RCC 7860 (cell line): Measurements from ENCODE around the gene PXYLP1.
"Not testable (repeated sequence)": the region's sequence is repeated elsewhere in the genome, so short reads cannot be mapped to it uniquely, and the experiment has no call there.

Experiments used
- DNase-seq: peaks from one replicate; pipeline ENCODE4 v3.0.0-alpha.2; 2015; ENCODE audit warnings: low spot score
- FAIRE-seq: peaks from 2 replicates; lab custom pipeline; 2012; peaks lifted over from hg19 to GRCh38; lab: Jason Lieb, UNC

Gene PXYLP1

DNA sequence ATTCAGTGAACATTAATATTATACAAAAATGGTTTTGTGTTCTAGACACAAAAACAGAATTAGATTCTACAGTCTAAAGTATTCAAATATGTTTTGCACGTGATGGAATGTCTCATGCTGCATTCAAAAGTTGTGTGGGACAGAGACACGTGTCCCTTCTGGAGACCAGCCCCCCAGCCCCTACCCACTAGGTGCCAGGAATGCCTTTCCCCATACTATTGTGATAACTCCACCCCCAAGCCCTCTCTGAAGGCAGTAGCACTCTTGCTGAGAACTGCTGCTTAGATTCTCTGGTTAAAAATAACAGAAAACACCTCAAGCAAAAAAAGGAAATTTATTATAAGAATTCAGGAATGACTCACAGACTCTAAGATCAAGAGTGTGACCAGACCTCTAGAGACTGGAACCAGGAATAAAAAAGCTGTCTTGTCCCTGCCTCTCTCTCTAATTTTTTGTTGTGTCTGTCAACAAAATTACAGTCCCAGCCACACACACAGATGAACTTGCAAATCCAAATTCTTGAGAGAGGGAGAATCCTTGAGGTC lies 57.7 kb downstream of the PXYLP1 start:
- FAIRE-seq: no peak

DNA sequence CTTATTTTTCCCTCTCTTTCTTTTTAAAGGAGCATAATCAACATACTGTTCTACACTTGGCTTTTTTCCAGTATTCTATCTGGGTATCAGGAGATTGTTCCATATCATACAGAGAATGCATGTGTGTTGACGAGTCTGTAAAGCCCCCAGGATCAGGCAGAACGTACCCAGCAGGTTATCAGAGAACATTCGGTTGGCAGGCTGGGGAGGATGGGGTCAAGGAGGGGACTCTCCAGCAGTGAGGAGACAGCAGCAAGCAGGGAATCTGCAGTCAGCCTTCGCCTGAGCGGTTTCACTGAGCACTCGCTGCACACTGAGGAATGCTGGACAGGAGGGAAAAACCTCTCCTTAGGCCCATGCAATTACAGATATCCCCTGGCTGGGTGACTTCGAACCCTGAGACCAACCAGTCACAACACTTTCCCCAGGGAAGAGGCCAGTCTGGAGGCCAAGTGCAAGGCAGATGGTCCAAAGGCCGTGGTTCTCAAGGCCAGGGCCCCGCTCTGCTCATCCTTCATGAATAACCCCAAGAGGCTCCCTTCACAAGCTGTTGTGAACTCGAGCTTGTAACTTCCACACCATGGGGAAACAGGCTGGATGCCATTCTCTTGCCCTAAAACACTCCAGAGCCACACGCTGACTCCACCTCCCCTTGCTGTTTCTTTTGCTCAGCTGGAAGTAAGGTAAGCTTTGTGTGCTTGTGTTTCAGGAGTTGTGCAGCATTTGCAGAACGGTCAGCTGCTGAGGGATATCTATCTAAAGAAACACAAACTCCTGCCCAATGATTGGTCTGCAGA lies 60.1 kb downstream of the PXYLP1 start:
- DNase-seq: no peak
- FAIRE-seq: no peak

More for the DNA sequence above, 57.7 kb downstream of the PXYLP1 start:
- DNase-seq: no peak

DNA sequence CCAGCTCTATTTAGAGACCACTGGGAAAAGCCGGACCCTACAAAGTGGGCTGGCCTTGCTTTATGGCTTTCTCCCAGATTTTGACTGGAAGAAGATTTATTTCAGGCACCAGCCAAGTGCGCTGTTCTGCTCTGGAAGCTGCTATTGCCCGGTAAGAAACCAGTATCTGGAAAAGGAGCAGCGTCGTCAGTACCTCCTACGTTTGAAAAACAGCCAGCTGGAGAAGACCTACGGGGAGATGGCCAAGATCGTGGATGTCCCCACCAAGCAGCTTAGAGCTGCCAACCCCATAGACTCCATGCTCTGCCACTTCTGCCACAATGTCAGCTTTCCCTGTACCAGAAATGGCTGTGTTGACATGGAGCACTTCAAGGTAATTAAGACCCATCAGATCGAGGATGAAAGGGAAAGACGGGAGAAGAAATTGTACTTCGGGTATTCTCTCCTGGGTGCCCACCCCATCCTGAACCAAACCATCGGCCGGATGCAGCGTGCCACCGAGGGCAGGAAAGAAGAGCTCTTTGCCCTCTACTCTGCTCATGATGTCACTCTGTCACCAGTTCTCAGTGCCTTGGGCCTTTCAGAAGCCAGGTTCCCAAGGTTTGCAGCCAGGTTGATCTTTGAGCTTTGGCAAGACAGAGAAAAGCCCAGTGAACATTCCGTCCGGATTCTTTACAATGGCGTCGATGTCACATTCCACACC lies 60.9 kb downstream of the PXYLP1 start:
- DNase-seq (no peak), FAIRE-seq (no peak)

- no peak for DNase-seq
- peak; percentile 42 for FAIRE-seq
Measured at GRCh38 chr3:141294301-141294700, 62.7 kb downstream of the PXYLP1 start.

DNA sequence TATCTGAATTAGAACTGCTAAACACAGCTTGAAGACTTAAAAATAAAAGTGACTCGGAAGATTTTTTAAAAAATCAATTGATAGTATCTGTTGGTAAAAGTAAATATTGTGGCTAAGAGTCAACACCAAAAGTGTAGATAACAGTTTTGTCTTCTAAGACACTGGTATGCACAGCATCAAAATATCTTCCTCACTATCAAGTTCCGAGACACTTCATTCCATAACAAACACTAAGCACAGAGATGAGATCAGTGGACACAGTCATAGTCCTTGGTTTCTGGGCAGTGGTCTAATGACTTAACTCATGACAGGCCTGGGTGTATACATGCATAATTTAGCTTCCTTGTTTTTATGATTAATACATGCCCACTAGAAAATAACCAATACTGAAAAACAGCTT lies 63.2 kb downstream of the PXYLP1 start:
- DNase-seq (peak; percentile 65), FAIRE-seq (peak; percentile 39)

DNA sequence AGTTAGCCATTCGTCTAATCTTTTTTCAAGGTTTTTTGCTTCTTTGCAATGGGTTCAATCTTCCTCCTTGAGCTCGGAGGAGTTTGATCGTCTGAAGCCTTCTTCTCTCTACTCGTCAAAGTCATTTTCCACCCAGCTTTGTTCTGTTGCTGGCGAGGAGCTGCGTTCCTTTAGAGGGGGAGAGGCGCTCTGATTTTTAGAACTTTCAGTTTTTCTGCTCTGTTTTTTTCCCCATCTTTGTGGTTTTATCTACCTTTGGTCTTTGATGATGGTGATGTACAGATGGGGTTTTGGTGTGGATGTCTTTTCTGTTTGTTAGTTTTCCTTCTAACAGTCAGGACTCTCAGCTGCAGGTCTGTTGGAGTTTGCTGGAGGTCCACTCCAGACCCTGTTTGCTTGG lies 68.8 kb downstream of the PXYLP1 start:
- not testable (repeated sequence) for DNase-seq

DNA sequence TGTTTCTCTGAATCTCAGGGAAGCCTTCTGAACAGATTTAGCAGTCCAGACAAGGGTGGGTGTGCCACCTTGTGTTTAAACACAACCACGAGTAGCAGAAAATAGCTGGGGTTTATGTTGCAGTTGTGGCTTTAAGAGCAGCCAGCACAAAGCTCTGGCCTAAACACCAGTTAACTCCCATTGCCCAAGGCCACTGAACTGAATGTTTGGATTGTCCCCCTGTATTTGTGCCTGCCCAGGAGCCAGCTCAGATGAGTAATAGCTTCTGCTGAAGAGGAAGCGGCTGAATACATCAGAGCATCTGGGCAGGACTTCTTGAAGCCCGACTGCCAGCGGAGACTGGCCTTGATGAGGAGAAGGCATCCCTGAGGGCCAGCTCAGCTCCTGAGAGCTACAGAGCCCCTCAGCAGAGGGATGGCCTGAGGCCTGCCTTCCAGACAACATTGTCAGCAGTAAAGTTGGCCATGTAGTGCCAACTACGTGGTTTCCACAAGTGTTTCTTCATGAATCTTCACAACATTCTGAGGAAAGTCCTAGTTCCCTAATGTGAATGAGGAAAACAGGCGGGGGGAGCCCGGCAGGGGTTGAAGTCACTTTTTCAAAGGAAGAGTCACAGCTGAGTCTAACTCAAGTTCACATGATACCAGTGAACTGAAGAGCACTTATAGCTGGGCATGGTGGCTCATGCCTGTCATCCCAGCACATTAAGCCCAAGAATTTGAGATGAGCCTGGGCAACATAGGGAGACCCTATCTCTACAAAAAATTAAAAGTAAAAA lies 70.9 kb downstream of the PXYLP1 start:
- DNase-seq (no peak), FAIRE-seq (no peak)

More for the DNA sequence above, 68.8 kb downstream of the PXYLP1 start:
- not testable (repeated sequence) for FAIRE-seq

DNA sequence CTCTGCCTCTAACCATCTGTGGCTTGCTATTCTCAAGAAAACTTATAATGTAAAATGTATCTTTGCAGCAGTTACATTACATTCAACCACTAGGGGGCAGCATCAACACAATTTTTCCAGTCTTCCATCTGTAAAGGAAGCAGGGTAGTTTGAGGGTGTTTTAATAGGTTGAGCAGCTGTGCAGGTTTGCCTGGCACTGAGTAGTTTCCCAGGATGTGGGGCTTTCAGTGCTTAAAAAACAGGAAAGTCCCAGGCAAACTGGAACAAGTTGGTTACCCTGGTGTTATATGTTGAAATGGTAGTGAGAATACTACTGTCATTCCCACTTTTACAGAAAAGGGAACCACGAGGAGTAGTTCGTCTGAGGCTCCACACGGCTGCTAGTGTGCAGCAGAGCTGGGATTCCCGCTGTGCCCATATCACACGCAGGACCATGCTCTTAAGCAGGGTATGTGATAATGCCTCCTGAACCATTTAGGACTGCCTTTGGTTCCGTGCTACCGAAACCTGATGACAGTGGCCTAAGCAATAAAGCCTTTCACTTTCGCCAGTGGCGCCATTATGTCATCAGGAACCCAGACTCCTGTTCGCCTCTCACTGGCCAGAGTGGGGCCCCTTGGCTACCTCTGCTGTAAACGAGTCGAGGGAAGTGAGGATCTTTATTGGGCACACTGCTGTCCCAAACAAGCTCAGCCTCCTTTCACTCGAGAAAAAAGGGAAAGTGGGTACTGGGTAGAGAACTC lies 72.0 kb downstream of the PXYLP1 start:
- FAIRE-seq (peak; percentile 72), DNase-seq (peak; percentile 67)

DNA sequence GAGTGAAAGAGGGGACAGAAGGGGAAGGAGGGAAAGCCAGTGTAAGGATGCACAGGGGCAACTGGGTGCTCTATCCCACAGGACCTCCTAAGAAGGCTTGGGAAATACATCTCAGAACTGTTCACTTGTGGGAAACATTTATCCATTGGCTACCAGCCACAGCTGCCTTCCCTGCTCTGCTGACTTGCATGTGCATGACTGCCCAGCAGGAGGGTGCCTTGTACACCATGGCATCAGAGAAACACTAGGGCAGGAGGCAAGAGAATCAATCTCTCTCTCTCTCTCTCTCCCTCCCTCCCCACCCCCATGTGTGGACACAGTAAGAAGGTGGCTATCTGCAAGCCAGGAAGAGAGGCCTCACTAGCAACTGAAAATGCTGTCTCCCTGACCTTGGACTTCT lies 73.8 kb downstream of the PXYLP1 start:
- no peak for FAIRE-seq
- DNase-seq: peak; percentile 42

- DNase-seq (no peak), FAIRE-seq (no peak)
Measured at GRCh38 chr3:141306276-141306675, 74.7 kb downstream of the PXYLP1 start.

GRCh38 chr3:141306922-141307321 lies 75.3 kb downstream of the PXYLP1 start:
- FAIRE-seq: no peak
- DNase-seq: no peak

DNA sequence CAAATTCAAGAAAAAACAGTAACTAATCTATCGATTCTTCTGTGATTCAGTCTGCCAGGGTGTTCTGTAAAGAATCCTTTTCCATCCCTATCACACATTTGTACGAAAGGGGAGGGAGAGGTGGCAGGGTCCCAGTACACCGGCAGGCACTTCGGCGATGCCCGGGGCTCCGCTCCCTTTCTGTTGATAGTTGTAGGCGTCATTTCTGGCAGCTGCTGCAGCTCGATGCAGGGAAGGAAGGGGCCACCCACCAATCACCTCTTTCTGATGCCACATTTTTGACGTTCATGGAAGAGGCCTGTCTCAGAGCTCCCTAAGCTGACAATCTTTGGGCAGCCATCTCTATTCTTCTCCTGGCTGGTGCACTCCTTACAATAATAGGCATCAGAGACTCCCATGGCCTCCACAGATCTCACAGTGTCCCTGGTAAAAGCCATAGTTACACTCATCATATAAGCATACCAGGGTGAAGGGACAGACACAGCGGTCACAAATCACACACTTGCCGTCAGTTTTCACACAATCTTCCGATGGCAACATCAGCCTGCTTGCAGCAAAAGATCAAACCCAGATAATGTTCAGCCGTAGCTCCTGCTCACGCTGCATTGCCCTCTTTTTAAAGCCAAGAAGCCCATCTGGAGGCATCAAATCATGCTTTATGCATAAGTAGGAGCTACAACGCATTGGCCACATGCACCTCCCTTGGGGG lies 75.9 kb downstream of the PXYLP1 start:
- no peak for FAIRE-seq
- DNase-seq: no peak

DNA sequence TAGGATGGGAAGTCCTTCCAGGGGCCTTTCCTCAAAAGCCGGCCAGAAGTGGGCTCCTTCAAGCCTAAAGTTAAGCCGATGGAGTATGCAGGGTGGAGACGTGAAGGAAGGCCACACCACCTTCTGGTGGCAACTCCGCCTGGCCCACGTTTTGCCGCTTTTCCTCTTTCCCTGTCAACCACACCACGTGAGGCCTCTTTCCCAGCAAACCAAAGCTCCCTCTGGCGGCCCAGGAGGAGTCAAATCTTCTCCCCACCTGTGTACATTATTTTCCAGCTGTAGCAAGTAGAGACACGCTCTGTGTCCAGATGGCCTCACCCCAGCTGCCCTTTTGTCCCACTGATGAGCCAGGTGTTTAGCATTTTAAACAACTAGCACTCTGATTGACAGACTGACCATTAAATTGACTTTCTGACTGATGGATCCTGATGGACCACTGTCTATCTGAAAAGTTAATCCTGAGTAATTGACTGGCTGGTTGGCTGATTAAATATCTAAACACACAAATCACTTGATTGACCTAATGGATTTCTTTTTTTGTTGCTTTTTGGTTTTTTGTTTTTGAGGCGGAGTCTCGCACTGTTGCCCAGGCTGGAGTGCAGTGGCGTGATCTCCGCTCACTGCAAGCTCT lies 77.1 kb downstream of the PXYLP1 start:
- FAIRE-seq (no peak), DNase-seq (peak; percentile 42)

DNA sequence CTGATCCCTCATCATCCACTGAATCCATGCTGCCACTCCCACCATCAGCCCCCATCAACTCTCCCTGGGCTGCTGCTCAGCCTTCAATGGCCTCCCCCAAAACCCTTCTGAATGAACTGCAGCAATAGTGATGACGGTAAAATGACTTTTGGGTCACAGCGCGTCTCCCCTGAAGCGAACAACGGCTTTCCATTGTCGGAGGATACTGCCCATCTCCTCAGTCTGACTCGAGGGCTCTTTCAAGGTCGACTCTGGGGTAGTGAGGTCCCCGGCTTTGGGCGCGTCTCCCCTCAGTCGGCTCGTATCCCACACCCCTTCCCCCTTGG lies 79.5 kb downstream of the PXYLP1 start:
- no peak for DNase-seq
- FAIRE-seq: no peak

DNA sequence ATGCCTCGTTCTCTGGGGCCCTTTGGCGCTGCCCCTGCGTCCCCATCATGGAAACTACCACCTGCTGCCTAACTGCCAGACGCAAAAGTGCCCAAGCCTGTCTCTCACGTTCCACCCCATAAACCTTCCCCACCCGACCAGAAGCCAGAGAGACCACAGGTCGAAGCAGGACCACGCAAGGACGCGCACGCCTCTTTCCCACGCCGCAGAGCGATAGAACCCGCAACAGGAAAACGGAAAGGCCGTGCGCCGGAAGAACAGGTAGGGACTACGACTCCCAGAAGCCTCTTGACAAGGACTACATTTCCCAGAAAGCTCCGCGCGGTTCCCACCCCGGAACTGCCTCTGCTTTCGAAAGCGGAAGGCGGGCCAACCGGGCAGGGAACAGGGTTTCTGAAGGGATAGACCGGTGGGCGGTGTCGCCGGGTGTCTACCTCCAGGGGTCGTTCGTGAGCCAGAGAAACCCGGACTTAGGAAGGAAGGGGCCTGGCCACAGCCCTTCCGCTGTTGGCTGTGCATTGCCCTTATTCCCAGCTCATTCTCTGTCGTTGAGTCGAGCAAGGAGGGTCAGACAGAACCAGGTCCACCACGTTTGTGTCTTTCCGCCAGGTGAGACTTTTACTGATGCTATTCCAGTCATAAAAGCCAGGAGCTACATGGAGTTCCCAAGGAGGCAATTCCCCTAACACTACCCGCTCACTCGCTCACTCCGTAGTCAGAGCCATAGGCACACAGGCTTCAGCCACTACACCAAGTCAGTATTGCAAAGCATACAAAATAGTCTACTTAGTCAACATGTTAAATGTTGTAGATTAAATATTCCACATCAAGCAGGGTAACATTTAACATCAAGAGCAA lies 80.1 kb downstream of the PXYLP1 start:
- DNase-seq (peak; percentile 97), FAIRE-seq (peak; percentile 84)

DNA sequence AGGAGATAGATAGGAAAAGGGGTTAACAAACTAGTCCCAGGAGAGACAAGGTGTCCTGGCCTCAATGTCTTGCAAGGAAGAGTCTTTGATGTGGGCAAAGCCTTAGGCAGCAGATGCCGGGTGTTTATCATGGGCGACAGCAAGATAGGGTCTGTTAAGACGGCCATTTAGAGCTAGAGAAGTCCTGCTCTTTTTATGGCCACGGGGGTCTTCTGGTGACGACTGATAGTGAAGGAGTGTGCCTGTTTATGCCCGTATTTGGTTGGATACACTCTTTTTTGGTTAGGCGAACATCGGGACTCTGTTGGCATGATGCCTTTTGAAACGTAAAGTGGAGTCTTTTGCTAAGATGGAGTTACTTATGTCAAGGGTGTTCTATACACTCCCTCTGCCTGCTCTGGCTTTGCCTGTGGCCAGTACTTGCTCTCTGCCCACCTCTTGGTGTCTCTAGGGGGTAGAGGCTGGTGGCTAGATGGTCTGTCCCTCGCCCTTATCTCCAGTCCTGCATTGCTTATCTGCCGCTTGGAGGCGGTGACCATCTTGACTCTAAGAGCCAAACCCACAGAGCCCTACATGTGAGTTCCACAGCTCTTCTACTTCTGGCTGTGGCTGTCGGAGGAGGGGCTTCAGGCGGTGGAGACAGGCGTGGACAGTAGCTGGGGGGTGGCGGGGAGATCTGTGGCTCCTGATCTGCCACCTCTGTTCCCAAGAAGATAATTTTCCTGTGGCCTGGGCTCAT lies 80.9 kb downstream of the PXYLP1 start:
- DNase-seq (no peak), FAIRE-seq (no peak)

DNA sequence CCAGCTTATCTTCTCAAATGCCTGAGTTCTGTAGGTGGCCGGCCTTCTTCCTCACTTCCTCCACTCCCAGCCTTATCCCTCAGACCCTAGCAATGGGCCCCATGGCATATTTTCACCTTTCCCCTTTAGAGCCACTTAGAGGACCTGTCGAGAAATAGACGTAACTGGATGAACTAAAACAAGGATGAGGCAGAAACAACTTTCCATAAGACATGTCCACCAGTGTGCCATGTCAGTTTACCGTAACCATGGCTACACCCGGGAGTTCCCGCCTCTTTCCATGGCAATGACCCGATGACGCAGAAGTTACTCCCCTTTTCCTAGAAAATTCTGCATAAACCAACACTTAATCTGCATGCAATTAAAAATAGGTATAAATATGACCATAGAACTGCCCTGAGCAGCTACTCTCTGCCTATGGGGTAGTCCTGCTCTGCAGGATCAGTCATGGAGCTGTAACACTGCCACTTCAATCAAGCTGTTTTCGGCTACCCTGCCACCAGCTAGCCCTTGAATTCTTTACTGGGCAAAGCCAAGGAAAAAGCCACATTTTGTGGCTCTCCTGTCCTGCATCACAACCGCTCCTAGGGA lies 81.6 kb downstream of the PXYLP1 start:
- no peak for FAIRE-seq

GRCh38 chr3:141314415-141314814 lies 82.8 kb downstream of the PXYLP1 start:
- not testable (repeated sequence) for FAIRE-seq, DNase-seq

More for the DNA sequence above, 81.6 kb downstream of the PXYLP1 start:
- DNase-seq: no peak
